Ishikawa (cell line): Measurements from ENCODE around the gene CCDC170.
A peak's percentile ranks its signal among the peaks of the same experiment; 100 is the strongest.

Experiments
- CEBPB ChIP-seq: IDR thresholded peaks from 2 replicates; pipeline ENCODE4 v1.6.1; 2012
- CREB1 ChIP-seq: IDR thresholded peaks from 2 replicates; pipeline ENCODE4 v1.6.1; 2012; ENCODE audit warnings: low read depth
- EGR1 ChIP-seq: IDR thresholded peaks from 2 replicates; pipeline ENCODE4 v1.6.1; 2012
- EP300 ChIP-seq: IDR thresholded peaks from 2 replicates; pipeline ENCODE4 v1.6.1; 2012; ENCODE audit warnings: borderline replicate concordance
- FOXM1 ChIP-seq: IDR thresholded peaks from 2 replicates; pipeline ENCODE4 v1.6.1; 2012; ENCODE audit warnings: low read depth, borderline replicate concordance
- MAX ChIP-seq: IDR thresholded peaks from 2 replicates; pipeline ENCODE4 v1.6.1; 2012
- NFIC ChIP-seq: IDR thresholded peaks from 2 replicates; pipeline ENCODE4 v1.6.1; 2012
- RAD21 ChIP-seq: IDR thresholded peaks from 2 replicates; pipeline ENCODE4 v1.6.1; 2012; ENCODE audit warnings: low read depth
- REST ChIP-seq: IDR thresholded peaks from 2 replicates; pipeline ENCODE4 v1.6.1; 2012; ENCODE audit warnings: low read depth, mild to moderate bottlenecking
- TAF1 ChIP-seq: IDR thresholded peaks from 2 replicates; pipeline ENCODE4 v1.6.1; 2012; ENCODE audit warnings: low read depth, mild to moderate bottlenecking
- TCF12 ChIP-seq: IDR thresholded peaks from 2 replicates; pipeline ENCODE4 v1.6.1; 2012; ENCODE audit warnings: low read depth
- TEAD4 ChIP-seq: IDR thresholded peaks from 2 replicates; pipeline ENCODE4 v1.6.1; 2012
- USF1 ChIP-seq: IDR thresholded peaks from 2 replicates; pipeline ENCODE4 v1.6.1; 2012
- YY1 ChIP-seq: IDR thresholded peaks from 2 replicates; pipeline ENCODE4 v1.6.1; 2012; ENCODE audit warnings: low read depth
- ZBTB7A ChIP-seq: IDR thresholded peaks from 2 replicates; pipeline ENCODE4 v1.6.1; 2012; ENCODE audit warnings: low read depth

CCDC170 gene

GRCh38 chr6:151451950-151452749 is 41.7 kb upstream of the CCDC170 start, which contains the start of gene RMND1:
Gene RMND1, minus strand, starts transcription at chr6:151452126. Its CDS starts 6,315 bp downstream, at chr6:151445811.
- no peak; the same call in 1 of the 2 replicates for TF ChIP-seq CREB1
- TF ChIP-seq TCF12 = peak; percentile 61
- TF ChIP-seq EGR1 = peak; percentile 44; the same call in 1 of the 2 replicates
- no peak for TF ChIP-seq NFIC
- peak; percentile 67 for TF ChIP-seq YY1
- TF ChIP-seq EP300 = peak; percentile 51; the same call in 1 of the 2 replicates
- peak; percentile 76 for TF ChIP-seq TAF1
- peak; percentile 100 for TF ChIP-seq USF1
- TF ChIP-seq FOXM1 = 0 out of 2 replicates have a peak, but pooled peaks have one; percentile 22
- peak; percentile 95 for TF ChIP-seq MAX

- no peak for TF ChIP-seq CREB1
- 0 out of 2 replicates have a peak, but pooled peaks have one; percentile 28 for TF ChIP-seq NFIC
Observed at GRCh38 chr6:151452750-151453427, 40.9 kb upstream of the CCDC170 start.

GRCh38 chr6:151461673-151462072 is 32.1 kb upstream of the CCDC170 start:
- TF ChIP-seq TEAD4 = no peak
- TF ChIP-seq EGR1 = no peak
- no peak for TF ChIP-seq YY1
- no peak for TF ChIP-seq RAD21
- TF ChIP-seq TCF12 = no peak
- no peak for TF ChIP-seq EP300
- no peak for TF ChIP-seq CEBPB
- TF ChIP-seq REST = no peak
- no peak for TF ChIP-seq CREB1
- TF ChIP-seq FOXM1 = no peak
- no peak for TF ChIP-seq MAX
- TF ChIP-seq USF1 = no peak
- no peak for TF ChIP-seq ZBTB7A
- TF ChIP-seq NFIC = no peak
- no peak for TF ChIP-seq TAF1

- no peak for TF ChIP-seq CEBPB
- TF ChIP-seq RAD21 = no peak
- no peak for TF ChIP-seq ZBTB7A
- TF ChIP-seq EGR1 = no peak
- no peak for TF ChIP-seq USF1
- TF ChIP-seq YY1 = no peak
- no peak for TF ChIP-seq REST
- TF ChIP-seq MAX = no peak
- TF ChIP-seq EP300 = no peak
- TF ChIP-seq TEAD4 = no peak
- TF ChIP-seq TCF12 = no peak
- no peak for TF ChIP-seq FOXM1
- TF ChIP-seq TAF1 = no peak
- TF ChIP-seq NFIC = no peak
- TF ChIP-seq CREB1 = no peak
Observed at GRCh38 chr6:151464702-151465101, 29.1 kb upstream of the CCDC170 start.
